HG03097 (cell line): Measurements from ENCODE around the gene WDR72.
"Not testable (repeated sequence)": the region's sequence is repeated elsewhere in the genome, so short reads cannot be mapped to it uniquely, and the experiment has no call there.

Experiments used
- ATAC-seq: cut with Tn5 transposase; IDR thresholded peaks from one replicate; pipeline ENCODE4 v1.9.1; 2021; ENCODE audit not compliant: unreplicated experiment, low FRiP score

The WDR72 gene

DNA sequence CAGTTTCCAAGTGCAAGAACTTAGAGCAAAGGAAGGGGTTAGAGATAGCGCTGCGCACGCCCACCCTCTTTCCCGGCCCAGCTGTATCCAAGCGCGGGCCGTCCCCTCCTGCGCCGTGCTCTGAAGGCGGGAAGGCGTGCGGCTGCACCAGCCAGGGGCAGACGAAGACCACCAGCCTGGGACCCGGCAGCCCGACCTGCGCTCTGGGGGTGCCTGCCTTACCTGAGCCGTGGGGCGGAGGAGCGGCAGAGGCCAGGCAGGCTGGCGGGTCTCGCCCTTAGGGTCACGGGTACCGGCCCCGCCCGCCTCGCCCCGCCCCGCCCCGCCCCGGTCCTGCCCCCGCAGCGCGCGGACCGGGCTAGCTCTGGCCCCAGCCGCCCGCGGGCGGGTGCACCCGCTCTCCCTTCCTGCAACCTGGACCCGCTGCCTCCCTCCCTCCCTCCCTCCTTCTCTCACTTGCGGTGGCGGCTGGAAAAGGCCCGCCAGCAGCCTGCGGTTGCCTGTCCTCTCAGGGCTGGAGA is at the start of gene WDR72:
Gene WDR72, minus strand, starts transcription at position 253 of the 521 bp plus-strand sequence. CDS start 26,514 bp downstream, outside the sequence.
- ATAC-seq, result no peak

GRCh38 chr15:53808058-53808706 is 48.7 kb upstream of the WDR72 start:
- no peak for ATAC-seq

GRCh38 chr15:53807501-53807900 is 48.0 kb upstream of the WDR72 start:
- no peak for ATAC-seq

- no peak for ATAC-seq
Measured at GRCh38 chr15:53802672-53803071, 43.2 kb upstream of the WDR72 start.

GRCh38 chr15:53791581-53791980 is 32.1 kb upstream of the WDR72 start:
- ATAC-seq, result no peak

GRCh38 chr15:53789654-53790375 is 30.4 kb upstream of the WDR72 start:
- ATAC-seq, result no peak

- ATAC-seq, result no peak
Measured at GRCh38 chr15:53786401-53786800, 26.9 kb upstream of the WDR72 start.

DNA sequence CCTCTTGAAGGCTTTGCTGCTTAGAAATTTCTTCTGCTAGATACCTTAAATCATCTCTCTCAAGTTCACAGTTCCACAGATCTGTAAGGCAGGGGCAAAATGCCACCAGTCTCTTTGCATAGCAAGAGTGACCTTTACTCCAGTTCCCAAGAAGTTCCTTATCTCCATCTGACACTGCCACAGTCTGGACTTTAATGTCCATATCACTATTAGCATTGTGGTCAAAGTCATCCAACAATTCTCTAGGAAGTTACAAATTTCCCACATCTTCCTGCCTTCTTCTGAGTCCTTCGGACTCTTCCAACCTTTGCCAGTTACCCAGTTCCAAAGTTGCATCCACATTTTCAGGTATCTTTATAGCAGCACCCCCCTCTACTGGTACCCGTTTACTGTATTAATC is 25.8 kb upstream of the WDR72 start:
- ATAC-seq, result not testable (repeated sequence)

DNA sequence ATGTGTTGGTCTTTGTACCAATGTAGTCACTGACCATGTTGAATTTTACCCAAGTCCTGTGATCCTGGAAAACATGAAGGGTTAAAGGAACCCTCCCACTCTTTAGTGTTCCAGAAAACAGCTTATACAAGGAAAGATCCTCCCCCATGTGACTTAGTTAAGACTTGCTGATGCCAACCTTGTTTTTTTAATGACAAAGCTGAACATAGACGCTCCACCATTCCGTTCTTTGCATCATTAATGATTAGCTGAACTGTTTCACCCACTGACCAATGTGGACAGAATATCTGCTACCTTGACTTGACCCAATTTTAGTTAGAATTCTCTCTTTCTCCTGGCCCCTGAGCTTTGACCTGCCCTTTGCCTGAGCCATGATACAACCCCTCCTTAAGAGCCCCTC is 3.5 kb upstream of the WDR72 start:
- no peak for ATAC-seq

DNA sequence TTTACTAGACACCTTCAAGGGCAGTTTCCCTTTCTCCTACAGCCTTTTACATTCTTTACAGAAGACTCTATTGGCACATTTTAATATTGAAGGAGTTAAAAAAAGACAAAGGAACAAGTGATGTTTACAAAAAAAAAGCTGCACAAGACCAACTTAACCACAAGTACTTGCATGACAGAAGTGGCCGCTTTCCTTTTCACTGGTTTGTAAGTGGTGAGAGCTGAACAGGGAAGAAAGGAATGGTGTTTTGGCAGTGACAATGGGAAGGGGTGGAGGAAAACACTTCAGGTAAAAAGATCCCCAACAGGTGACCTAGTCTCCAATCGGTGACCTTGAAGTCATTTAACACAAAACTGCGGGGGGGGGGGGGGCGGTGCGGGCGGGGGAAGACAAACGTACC is 1.1 kb downstream of the WDR72 start:
- no peak for ATAC-seq

DNA sequence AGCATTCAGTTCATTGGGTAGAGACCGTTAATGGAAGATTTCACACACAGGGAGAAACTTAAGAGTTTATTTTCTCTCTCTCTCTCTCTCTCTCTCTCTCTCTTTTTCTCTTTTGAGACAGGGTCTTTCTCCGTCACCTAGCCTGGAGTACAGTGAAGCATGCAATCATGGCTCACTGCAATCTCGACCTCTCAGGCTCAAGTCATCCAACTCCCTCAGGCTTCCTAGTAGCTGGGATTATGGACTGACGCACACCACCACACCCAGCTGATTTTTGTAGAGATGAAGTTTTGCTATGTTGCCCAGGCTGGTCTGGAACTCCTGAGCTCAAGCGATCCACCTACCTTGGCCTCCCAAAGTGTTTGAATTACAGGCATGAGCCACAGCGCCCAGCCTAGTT is 1.6 kb downstream of the WDR72 start:
- ATAC-seq, result no peak

GRCh38 chr15:53753813-53754212 is 5.7 kb downstream of the WDR72 start:
- no peak for ATAC-seq

DNA sequence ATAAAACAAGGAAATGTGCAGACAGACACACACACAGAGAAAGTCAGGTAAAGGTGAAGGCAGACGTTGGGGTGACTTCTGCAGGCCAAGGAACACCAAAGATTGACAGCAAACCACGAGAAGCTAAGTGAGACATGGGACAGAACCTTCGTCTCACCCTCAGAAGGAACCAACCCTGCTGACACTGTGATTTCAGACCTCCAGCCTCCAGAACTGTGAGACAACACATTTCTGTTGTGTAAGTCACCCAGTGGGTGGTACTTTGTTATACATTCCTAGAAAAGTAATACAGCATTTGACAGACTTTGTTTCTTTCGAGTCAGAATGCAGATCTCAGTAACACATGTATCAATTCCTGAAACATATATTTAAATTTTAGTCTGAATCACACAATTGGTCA is 7.1 kb downstream of the WDR72 start:
- ATAC-seq, result no peak

GRCh38 chr15:53747501-53748068 is 11.9 kb downstream of the WDR72 start:
- no peak for ATAC-seq

- ATAC-seq, result no peak
Measured at GRCh38 chr15:53746101-53746500, 13.4 kb downstream of the WDR72 start.

GRCh38 chr15:53739651-53740050 is 19.8 kb downstream of the WDR72 start:
- no peak for ATAC-seq

DNA sequence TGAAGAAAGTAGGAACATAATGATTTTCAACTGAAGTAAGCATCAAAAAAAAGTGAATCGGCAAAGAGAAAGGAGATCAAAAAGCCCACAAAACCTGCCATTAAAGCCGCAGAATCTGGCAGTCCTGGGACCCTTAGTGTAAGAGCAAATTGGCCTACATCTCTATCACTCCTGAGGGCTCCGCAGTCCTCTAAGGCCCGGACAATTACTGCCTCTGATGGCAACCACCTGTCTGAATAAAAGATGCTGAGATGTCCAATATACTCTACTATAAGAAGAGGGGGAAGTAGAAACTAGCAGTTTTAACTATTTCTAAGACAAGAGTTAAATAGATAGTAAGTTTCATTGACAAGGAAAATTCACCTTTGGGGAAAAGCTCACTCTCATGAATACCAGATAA is 20.3 kb downstream of the WDR72 start:
- ATAC-seq, result no peak

DNA sequence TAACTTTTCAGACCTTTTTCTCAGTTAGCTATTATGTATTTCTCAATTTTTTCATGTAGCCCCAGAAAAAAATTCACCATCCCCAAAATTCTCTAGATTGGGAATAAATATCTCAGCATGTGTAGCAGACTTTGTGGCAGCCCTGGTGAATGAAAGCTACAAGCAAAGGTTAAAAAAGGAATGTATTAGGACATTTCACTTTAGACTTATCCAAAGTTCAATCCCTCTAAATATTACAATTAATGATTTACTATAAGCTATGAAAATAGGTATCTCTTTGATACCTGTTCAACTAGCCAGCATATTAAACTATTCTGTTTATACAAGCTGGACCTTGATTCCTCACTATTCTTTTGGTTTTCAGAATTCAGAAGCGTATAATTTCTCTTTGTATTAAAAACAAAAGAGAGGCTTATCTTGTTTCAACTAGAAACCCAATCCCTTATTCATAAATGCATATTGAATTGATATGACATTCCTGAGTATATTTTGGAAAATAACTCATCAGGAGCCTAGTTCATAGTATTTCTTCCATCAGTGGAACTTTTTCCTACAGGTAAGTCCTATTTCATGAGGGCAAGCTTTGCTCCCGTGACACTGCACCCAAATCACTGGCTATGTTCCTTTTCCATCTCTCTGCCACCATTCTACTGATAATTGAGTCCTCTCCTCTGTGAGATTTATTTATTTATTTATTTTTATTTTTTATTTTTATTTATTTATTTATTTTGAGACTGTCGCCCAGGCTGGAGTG is 38.0 kb downstream of the WDR72 start:
- no peak for ATAC-seq

DNA sequence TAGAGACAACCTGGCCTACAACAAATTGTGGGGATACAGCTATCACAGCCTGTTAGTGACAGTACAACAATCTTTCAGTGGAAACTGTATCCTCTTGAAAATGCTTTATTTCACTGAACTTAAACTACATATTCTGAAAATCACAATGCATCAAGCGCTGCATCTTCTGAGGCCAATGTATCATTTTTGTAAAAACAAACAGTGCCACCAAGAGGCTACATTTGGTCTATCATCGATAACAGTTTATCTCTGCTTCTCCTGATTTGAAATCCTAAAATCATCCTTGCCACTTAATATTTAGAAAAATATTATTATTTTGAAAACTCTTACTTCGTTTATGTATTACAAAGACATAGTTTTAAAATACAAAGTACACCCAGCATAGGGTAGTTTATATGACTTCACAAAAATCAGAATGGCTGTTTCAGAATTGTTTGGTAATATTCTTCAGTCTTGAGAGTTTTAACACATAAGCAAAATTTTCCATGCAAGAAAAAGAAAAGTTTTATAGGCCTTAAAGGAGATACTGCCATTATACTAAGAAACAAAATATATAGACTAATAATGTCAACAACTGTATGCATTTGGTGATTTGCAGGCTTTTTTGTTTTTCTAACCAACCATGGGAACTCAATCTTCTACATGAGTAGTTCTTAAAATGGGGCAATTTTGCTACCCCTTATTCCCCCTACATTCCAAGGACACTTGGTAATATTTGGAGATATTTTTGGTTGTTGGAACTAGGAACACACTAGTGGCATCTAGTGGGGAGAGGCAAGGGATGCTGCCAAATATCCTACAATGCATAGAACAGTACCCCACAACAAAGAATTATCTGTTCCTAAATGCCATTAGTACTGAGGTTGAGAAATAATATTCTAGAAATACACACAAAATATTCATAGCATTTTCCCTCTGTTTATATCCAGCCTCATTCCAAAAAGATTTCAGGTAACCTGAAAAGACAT is 42.3 kb downstream of the WDR72 start:
- ATAC-seq, result no peak

DNA sequence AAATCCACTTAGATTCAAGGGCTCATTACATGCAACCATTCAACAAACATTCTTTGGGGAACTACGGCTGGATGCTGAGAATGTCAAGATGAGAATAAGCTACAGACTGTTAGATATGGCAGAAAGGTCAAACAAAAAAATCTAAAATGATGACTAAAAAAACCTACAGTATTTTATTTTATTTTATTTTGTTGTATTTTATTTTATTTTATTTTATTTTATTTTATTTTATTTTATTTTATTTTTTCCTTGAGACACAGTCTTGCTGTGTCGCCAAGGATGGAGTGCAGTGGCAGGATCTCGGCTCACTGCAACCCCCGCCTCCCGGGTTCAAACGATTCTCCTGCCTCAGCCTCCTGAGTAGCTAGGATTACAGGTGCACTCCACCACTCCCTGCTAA is 46.2 kb downstream of the WDR72 start:
- ATAC-seq, result no peak
